K562 (cell line): Measurements from ENCODE around the gene NTPCR. TPM values are rescaled to one million over a fixed set of nuclear protein-coding genes. Genes with fewer than 3 reads are reported as not detected.

Experiments
- MAZ ChIP-seq, 2 experiments: fragments of 450-650 bp in 1 of 2; sonication (generic) in 1 of 2; formaldehyde crosslinking; IDR thresholded peaks in 1 of 2; conservative IDR thresholded peaks in 1 of 2; 2 replicates each; pipeline versions ENCODE4 v1.4.0 to v1.5.0; 2020; ENCODE audit warnings: mild to moderate bottlenecking in 1 of 2, missing genetic modification reagents in 1 of 2
- PBX2 ChIP-seq, 2 experiments: IDR thresholded peaks in 1 of 2; conservative IDR thresholded peaks in 1 of 2; 2 replicates each; pipeline ENCODE4 v1.6.1; 2016; ENCODE audit warnings: low read depth in 2 of 2, mild to moderate bottlenecking in 1 of 2, missing compliant biosample characterization in 1 of 2, missing genetic modification characterization in 1 of 2, moderate library complexity in 1 of 2
- RAD21 ChIP-seq, 2 experiments: fragments of 250-450 bp in 1 of 2; fragments of 450-650 bp in 1 of 2; sonication (Bioruptor Pico) in 1 of 2; formaldehyde crosslinking in 1 of 2; IDR thresholded peaks in 1 of 2; conservative IDR thresholded peaks in 1 of 2; 2 replicates each; pipeline versions ENCODE4 v1.4.0 to v1.8.0; 2020 to 2022; ENCODE audit warnings: mild to moderate bottlenecking in 2 of 2, moderate library complexity in 1 of 2
- polyA plus RNA-seq, 8 experiments: library from polyadenylated mRNA; depleted of rRNA in 4 of 8; stranded (reverse) in 5 of 8; unstranded in 3 of 8; fragments of >200 nt; fragmentation: Nextera tagmentation in 2 of 8; fragmentation: Illumina TruSeq in 1 of 8; extraction: Ambion mirVana in 2 of 8; extraction: Trizol in 1 of 8; gene quantifications; 2 replicates each; pipeline versions ENCODE4 v1.2.1 to v1.2.3, GENCODE V29; 2011 to 2014; ENCODE audit warnings: inconsistent platforms in 1 of 8, missing spikeins in 1 of 8
- total RNA-seq, 7 experiments: library from RNA; depleted of rRNA in 6 of 7; stranded (reverse); fragments of >200 nt in 6 of 7; fragmentation: Illumina TruSeq in 2 of 7; extraction: Trizol in 2 of 7; gene quantifications; 2 replicates each; pipeline versions ENCODE4 v1.2.1 to v1.2.3, GENCODE V29; 2011 to 2021; ENCODE audit warnings: low replicate concordance in 1 of 7
- TF ChIP-seq, protein P1 (sequence below), 2 experiments: fragments of 450-650 bp in 1 of 2; sonication (generic) in 1 of 2; formaldehyde crosslinking in 1 of 2; IDR thresholded peaks in 1 of 2; conservative IDR thresholded peaks in 1 of 2; 2 replicates each; pipeline versions ENCODE4 v1.6.1 to v1.8.1; 2016 to 2023; ENCODE audit warnings: mild to moderate bottlenecking in 2 of 2, moderate library complexity in 2 of 2, inconsistent platforms in 1 of 2, missing genetic modification reagents in 1 of 2

The NTPCR gene
- total and polyA plus RNA-seq, 9 of the 15 experiments (the other 6 are each of a cell fraction or from before 2014, with no cell fraction given): 19.3 to 105 (median 48.8) TPM

DNA sequence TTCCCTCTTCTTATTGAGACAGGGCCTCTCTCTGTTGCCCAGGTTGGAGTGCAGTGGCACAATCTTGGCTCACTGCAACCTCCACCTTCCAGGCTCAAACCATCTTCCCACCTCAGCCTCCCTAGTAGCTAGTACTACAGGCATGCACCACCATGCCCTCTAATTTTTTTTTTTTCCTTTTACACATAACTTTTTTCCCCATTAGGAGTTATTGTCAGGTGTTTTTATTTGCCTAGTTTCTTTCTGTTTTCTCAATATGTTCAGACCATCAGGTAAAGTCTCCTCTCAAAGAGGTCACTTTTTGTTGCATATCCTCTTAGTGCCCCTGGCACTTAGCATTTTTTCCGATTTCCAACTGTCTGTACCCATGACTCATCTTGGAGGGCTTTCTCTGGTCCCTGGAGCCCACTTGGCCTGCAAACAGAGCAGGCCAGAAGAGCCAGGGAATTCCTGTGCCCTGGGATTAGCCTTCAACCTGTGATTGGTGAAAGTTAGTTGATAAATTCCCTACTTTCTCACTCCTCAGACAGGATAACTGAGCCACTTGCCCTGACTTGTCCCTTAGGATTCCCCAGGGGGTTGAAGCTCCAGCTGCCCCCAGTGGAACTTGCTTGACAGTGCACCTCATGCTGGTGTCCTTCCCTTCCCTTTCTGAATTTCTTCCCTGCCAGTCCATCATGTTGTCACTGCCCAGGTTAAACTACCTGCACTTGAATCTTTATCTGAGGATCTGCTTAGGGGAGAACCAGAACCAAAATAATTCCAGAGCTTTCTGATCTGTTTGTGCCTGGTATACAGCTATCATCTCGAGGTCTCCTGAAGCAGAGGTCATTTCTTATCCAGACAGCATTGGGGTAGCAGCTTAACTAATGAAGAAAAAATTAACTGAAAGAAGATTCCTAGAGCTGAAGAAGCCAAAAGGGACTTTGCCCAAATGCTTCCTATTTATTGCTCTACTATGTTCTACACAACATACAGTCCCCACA is 2.4 kb downstream of the NTPCR start (continued):
- peak; percentile 50 to 51 for TF ChIP-seq RAD21 (CRISPR knock-in tag; conservative IDR thresholded peaks at IDR 0.05 in 1 of 2, IDR thresholded peaks at IDR 0.05 in 1 of 2)
- TF ChIP-seq, protein P1, sequence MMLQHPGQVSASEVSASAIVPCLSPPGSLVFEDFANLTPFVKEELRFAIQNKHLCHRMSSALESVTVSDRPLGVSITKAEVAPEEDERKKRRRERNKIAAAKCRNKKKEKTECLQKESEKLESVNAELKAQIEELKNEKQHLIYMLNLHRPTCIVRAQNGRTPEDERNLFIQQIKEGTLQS (IDR thresholded peaks at IDR 0.05): peak; percentile 30; the same call in 1 of the 2 replicates
- TF ChIP-seq, protein P1 (CRISPR knock-in tag; conservative IDR thresholded peaks at IDR 0.05): no peak
- 0 out of 4 replicates have a peak, but pooled peaks of 1 of the 2 experiments have one; percentile 22 for TF ChIP-seq MAZ (CRISPR knock-in tag; conservative IDR thresholded peaks at IDR 0.05 in 1 of 2, IDR thresholded peaks at IDR 0.05 in 1 of 2)
- no peak for TF ChIP-seq PBX2 (CRISPR knock-in tag; IDR thresholded peaks at IDR 0.05; ENCODE audit: low read depth)
- TF ChIP-seq PBX2 (tag; conservative IDR thresholded peaks at IDR 0.05; ENCODE audit: low read depth): 0 out of 2 replicates have a peak, but pooled peaks have one; percentile 26
- TF ChIP-seq, all 486 proteins: peak for 8
